HFFc6 (cell line): ENCODE data around the gene NAGPA. TPM values are rescaled to one million over a fixed set of nuclear protein-coding genes. Genes with fewer than 3 reads are reported as not detected.
A peak's percentile ranks its signal among the peaks of the same experiment; 100 is the strongest.
"Not testable (repeated sequence)": the region's sequence is repeated elsewhere in the genome, so short reads cannot be mapped to it uniquely, and the experiment has no call there.

Experiments
- DNase-seq: peaks from one replicate; pipeline ENCODE4 v3.0.0-alpha.2; 2018
- H3K27ac Mint-ChIP-seq: 2 replicates; pipeline ENCODE4 v1.8.0; 2020; ENCODE audit warnings: mild to moderate bottlenecking, mixed read lengths
- H3K27me3 Mint-ChIP-seq: 2 replicates; pipeline ENCODE4 v1.8.0; 2021; ENCODE audit warnings: mild to moderate bottlenecking, moderate library complexity, mixed read lengths; ENCODE audit not compliant: insufficient read depth
- H3K36me3 Mint-ChIP-seq: 2 replicates; pipeline ENCODE4 v1.8.0; 2021; ENCODE audit warnings: low read depth, mixed read lengths
- H3K4me1 Mint-ChIP-seq: 2 replicates; pipeline ENCODE4 v1.8.0; 2020; ENCODE audit warnings: low read depth, mixed read lengths
- H3K4me3 Mint-ChIP-seq: 2 replicates; pipeline ENCODE4 v1.8.0; 2020; ENCODE audit warnings: mild to moderate bottlenecking, moderate library complexity, mixed read lengths
- H3K9me3 Mint-ChIP-seq: 2 replicates; pipeline ENCODE4 v1.8.0; 2020; ENCODE audit warnings: mild to moderate bottlenecking, mixed read lengths
- long read RNA-seq: library from polyadenylated mRNA; unstranded; transcript quantifications from one replicate; pipeline ENCODE4 v2.0.0, GENCODE V29; 2019
- total RNA-seq, 6 experiments: library from RNA; stranded (reverse); fragmentation: NEBNext Ultra II Directional; extraction: Animal tissue kit (Norgen Biotek cat#: 25700); gene quantifications; 2 replicates in 1 of 6; 3 replicates in 5 of 6; pipeline ENCODE4 v1.2.3, GENCODE V29; 2021
- TF ChIP-seq, protein P1 (sequence below): fragments of 200-600 bp; sonication (generic); IDR thresholded peaks from 2 replicates; pipeline ENCODE4 v1.5.0; 2021; ENCODE audit warnings: antibody characterized with exemption, mild to moderate bottlenecking

Gene NAGPA, protein sequence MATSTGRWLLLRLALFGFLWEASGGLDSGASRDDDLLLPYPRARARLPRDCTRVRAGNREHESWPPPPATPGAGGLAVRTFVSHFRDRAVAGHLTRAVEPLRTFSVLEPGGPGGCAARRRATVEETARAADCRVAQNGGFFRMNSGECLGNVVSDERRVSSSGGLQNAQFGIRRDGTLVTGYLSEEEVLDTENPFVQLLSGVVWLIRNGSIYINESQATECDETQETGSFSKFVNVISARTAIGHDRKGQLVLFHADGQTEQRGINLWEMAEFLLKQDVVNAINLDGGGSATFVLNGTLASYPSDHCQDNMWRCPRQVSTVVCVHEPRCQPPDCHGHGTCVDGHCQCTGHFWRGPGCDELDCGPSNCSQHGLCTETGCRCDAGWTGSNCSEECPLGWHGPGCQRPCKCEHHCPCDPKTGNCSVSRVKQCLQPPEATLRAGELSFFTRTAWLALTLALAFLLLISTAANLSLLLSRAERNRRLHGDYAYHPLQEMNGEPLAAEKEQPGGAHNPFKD
- total RNA-seq: 10 to 100 TPM; 14.4 to 18.7 (median 16.4) TPM
- long read RNA-seq, transcript NAGPA-201 (10 exons, 2,202 nt): major isoform, 19 of 37 reads
- long read RNA-seq, partial matches to known transcripts: 6 of 37 reads
- long read RNA-seq, other reads (novel, unspliced or antisense): 10 of 37 reads

- H3K27ac Mint-ChIP-seq: peak within 1 kb of the TSS; percentile 88
Observed at GRCh38 chr16:5033256-5034166, at the start of gene NAGPA. Gene NAGPA, minus strand, starts transcription at chr16:5033935. Its CDS starts 21 bp downstream, at chr16:5033914.

DNA sequence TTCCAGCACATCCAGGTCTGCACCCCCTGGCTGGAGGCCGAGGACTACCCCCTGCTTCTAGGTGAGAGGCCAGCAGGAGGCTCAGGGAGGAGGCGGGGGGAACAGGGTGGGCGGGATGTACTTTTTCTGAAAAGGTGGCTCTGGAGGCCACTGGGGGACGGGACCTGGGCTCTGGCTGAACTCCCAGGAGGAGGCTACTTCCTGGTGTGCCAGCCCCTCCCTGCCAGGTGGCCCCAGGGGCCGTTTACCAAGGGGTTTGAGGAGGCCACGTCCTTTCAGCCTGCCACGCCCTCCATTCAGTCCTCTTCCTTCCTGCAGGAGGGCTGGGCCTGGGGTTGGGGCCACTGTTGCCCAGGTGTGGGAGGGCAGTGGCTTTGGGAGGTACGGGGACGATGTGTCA lies 47.3 kb upstream of the NAGPA start:
- not testable (repeated sequence) for H3K9me3 Mint-ChIP-seq, H3K4me3 Mint-ChIP-seq, H3K27ac Mint-ChIP-seq, H3K27me3 Mint-ChIP-seq, DNase-seq, H3K4me1 Mint-ChIP-seq
- peaks cover 10% of the 10 kb centered on the region; the same call in 1 of the 2 replicates for H3K36me3 Mint-ChIP-seq

More at GRCh38 chr16:5033256-5034166, at the start of gene NAGPA:
- peak within 1 kb of the TSS; percentile 95 for H3K4me3 Mint-ChIP-seq
- TF ChIP-seq, protein P1, sequence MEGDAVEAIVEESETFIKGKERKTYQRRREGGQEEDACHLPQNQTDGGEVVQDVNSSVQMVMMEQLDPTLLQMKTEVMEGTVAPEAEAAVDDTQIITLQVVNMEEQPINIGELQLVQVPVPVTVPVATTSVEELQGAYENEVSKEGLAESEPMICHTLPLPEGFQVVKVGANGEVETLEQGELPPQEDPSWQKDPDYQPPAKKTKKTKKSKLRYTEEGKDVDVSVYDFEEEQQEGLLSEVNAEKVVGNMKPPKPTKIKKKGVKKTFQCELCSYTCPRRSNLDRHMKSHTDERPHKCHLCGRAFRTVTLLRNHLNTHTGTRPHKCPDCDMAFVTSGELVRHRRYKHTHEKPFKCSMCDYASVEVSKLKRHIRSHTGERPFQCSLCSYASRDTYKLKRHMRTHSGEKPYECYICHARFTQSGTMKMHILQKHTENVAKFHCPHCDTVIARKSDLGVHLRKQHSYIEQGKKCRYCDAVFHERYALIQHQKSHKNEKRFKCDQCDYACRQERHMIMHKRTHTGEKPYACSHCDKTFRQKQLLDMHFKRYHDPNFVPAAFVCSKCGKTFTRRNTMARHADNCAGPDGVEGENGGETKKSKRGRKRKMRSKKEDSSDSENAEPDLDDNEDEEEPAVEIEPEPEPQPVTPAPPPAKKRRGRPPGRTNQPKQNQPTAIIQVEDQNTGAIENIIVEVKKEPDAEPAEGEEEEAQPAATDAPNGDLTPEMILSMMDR: no peak
- H3K36me3 Mint-ChIP-seq: no peaks in the 10 kb centered on the region
- H3K9me3 Mint-ChIP-seq: no peaks in the 10 kb centered on the region
- H3K4me1 Mint-ChIP-seq: peaks cover 23% of the 10 kb centered on the region
- DNase-seq: peak; percentile 68
- peaks cover 3% of the 10 kb centered on the region for H3K27me3 Mint-ChIP-seq

DNA sequence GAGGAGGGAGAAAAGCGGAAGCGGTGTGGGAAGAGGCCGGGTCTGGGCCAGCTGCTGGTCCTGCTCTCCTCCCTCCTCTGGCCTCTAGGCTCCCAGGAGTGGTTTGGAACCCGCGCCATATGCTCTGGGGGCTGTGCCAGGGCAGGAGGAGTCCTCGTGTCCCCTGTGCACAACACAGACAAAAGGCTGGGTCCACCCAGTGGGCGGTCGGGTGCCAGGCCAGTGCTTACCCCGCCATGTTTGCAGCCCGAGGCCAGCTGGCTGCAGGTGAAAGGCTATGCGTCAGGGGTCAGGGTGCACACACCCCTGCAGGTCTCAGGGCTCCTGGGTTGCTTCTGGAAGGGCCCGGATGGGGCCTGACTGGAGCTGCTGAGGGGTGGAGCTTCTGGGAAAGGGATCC lies 46.7 kb upstream of the NAGPA start:
- H3K27ac Mint-ChIP-seq, H3K27me3 Mint-ChIP-seq, H3K4me1 Mint-ChIP-seq, H3K9me3 Mint-ChIP-seq, H3K4me3 Mint-ChIP-seq, DNase-seq: not testable (repeated sequence)
- H3K36me3 Mint-ChIP-seq: peaks cover 10% of the 10 kb centered on the region; the same call in 1 of the 2 replicates

GRCh38 chr16:5078626-5079025 lies 44.9 kb upstream of the NAGPA start:
- Mint-ChIP-seq H3K36me3 (peaks cover 11% of the 10 kb centered on the region; the same call in 1 of the 2 replicates), H3K4me3 (no peak overlapping the region), H3K9me3 (no peaks in the 10 kb centered on the region), H3K27ac (no peak overlapping the region; the same call in 1 of the 2 replicates), H3K4me1 (no peaks in the 10 kb centered on the region), H3K27me3 (no peaks in the 10 kb centered on the region; the same call in 1 of the 2 replicates)
- TF ChIP-seq, protein P1: no peak
- no peak for DNase-seq

- Mint-ChIP-seq H3K9me3 (no peaks in the 10 kb centered on the region), H3K27me3 (no peaks in the 10 kb centered on the region; the same call in 1 of the 2 replicates), H3K4me1 (peaks cover 13% of the 10 kb centered on the region), H3K4me3 (no peak overlapping the region), H3K36me3 (peaks cover 11% of the 10 kb centered on the region; the same call in 1 of the 2 replicates), H3K27ac (no peak overlapping the region)
- TF ChIP-seq, protein P1: no peak
- DNase-seq: no peak
Observed at GRCh38 chr16:5077304-5077703, 43.6 kb upstream of the NAGPA start.

GRCh38 chr16:5075637-5076036 lies 41.9 kb upstream of the NAGPA start:
- no peak overlapping the region for H3K4me3 Mint-ChIP-seq

DNA sequence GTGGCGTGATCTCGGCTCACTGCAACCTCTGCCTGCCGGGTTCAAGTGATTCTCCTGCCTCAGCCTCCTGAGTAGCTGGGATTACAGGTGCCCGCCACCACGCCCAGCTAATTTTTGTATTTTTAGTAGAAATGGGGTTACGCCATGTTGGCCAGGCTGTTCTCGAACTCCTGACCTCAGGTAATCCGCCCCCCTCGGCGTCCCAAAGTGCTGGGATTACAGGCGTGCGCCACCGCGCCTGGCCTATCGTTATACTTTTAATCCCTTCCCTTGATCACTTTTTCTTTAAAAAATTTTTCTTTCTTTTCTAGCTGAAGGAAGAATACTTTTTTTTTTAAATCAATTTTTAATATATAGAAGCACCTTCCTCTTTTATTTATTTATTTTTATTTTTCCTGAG lies 40.0 kb upstream of the NAGPA start:
- H3K27me3 Mint-ChIP-seq, H3K27ac Mint-ChIP-seq, DNase-seq, H3K4me3 Mint-ChIP-seq, H3K9me3 Mint-ChIP-seq: not testable (repeated sequence)
- Mint-ChIP-seq H3K36me3 (peaks cover 11% of the 10 kb centered on the region; the same call in 1 of the 2 replicates), H3K4me1 (peaks cover 23% of the 10 kb centered on the region)

More at GRCh38 chr16:5075637-5076036, 41.9 kb upstream of the NAGPA start:
- no peak for DNase-seq
- Mint-ChIP-seq H3K9me3 (no peaks in the 10 kb centered on the region), H3K27me3 (no peaks in the 10 kb centered on the region; the same call in 1 of the 2 replicates), H3K4me1 (peaks cover 23% of the 10 kb centered on the region), H3K27ac (no peak overlapping the region), H3K36me3 (peaks cover 11% of the 10 kb centered on the region; the same call in 1 of the 2 replicates)
- TF ChIP-seq, protein P1: no peak
